ENCODE results near the gene CCDC102A. TPM values are rescaled to one million over a fixed set of nuclear protein-coding genes. Genes with fewer than 3 reads are reported as not detected.

Gene CCDC102A
- total RNA-seq, result 12.7 and 20.3 TPM in 2 replicates

GRCh38 chr16:57536306-57537193 lies at the start of gene CCDC102A:
TSS of gene CCDC102A (minus strand) at chr16:57536571. CDS start at chr16:57529177, 7,394 bp downstream.

GRCh38 chr16:57485916-57486857 lies 50.2 kb downstream of the CCDC102A start, which contains the start of gene DOK4:
TSS of gene DOK4 (minus strand) at chr16:57486493. CDS start at chr16:57479507, 6,986 bp downstream.

GRCh38 chr16:57462209-57462977 lies 74.0 kb downstream of the CCDC102A start, which contains the start of gene POLR2C:
TSS of gene POLR2C (plus strand) at chr16:57462679. CDS start at chr16:57462725, 46 bp downstream.

Other genes with a start within 250 kb of the CCDC102A start
- gene CCL22, start 177.8 kb downstream of the CCDC102A start, total RNA-seq, result not detected in 2 replicates
- 0.19 and 1.4 TPM in 2 replicates for gene CX3CL1, start 164.1 kb downstream of the CCDC102A start, total RNA-seq
- not detected in 2 replicates for gene CCL17, start 131.8 kb downstream of the CCDC102A start, total RNA-seq
- 37.2 and 41.8 TPM in 2 replicates for gene CIAPIN1, start 89.2 kb downstream of the CCDC102A start, total RNA-seq
- gene COQ9, start 89.1 kb downstream of the CCDC102A start, total RNA-seq, result 33.8 and 43.5 TPM in 2 replicates
- 113 and 150 TPM in 2 replicates for gene POLR2C, start 73.9 kb downstream of the CCDC102A start, total RNA-seq
- gene DOK4, start 50.1 kb downstream of the CCDC102A start, total RNA-seq, result 33.8 and 47.7 TPM in 2 replicates
- not detected in 2 replicates for gene ADGRG5, start 6.1 kb upstream of the CCDC102A start, total RNA-seq
- 4.5 and 6.1 TPM in 2 replicates for gene ADGRG1, start 92.1 kb upstream of the CCDC102A start, total RNA-seq
- not detected in 2 replicates for gene ADGRG3, start 131.7 kb upstream of the CCDC102A start, total RNA-seq
- 0.38 TPM in 1 of 2 replicates, not detected in the other for gene DRC7, start 158.2 kb upstream of the CCDC102A start, total RNA-seq
- gene KATNB1, start 199.2 kb upstream of the CCDC102A start, total RNA-seq, result 19.2 and 25.5 TPM in 2 replicates